Activated gamma-delta T cell treated with anti-CD3 and anti-CD28 coated beads, Interleukin-2, amount 50 U/mL, for 16 hours (primary cell): ENCODE data around the gene GCNT2.
"Not testable (repeated sequence)": the region's sequence is repeated elsewhere in the genome, so short reads cannot be mapped to it uniquely, and the experiment has no call there.

Experiments
- DNase-seq: peaks from one replicate; pipeline ENCODE4 v3.0.0-alpha.2; 2020; ENCODE audit warnings: low read depth

The GCNT2 gene

DNA sequence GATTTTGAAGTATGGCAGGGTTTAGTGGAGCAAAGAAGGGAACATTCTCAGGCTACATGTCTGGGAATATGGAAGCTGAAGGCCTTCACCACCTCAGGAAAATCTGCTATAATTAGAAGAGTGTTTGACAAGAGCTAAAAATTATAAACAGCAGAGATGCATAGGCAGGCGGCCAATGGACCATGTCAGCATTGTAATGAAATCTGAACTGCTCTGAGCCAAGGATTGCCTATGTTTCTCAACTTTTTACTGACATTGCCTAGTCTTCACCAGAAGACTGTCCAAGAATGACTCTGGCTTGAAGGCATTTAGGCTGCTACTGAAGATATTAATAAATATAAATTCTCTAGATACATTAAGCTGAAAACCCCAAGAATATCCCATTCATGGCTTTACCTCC is 89.1 kb downstream of the GCNT2 start:
- no peak for DNase-seq

DNA sequence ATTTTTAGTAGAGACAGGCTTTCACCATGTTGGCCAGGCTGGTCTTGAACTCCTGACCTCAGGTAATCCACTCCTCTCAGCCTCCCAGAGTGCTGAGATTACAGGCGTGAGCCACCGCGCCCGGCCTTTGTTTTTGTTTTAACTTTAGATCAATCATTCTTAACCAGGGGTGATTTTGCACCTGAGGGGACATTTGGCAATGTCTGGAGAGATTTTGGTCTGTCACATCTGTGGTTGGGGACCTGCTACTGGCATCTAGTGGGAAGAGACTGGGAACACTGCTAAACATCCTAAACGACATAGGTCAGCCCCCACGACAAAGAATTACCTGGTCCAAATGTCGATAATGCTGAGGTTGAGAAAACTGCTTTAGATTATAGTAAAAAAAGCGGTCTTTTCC is 91.0 kb downstream of the GCNT2 start:
- DNase-seq = no peak

DNA sequence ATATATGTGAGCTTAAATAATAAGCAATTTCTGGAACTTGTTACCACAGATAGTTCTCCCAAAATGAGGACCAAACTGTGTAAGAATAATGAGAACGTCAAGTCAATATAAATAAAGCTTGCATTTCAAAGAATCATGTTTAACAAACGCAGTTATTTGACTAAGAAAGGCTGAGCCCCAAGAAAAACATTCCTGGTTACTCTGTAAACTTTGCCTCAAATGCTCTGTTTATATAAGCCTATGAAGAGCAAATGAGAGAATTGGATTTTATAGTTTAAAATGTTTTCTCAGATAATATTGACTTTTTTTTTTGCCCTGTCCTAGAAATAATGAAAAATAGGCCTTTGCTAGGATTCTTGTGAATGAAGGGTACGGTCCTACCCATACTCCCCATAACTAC is 91.9 kb downstream of the GCNT2 start:
- DNase-seq = no peak

DNA sequence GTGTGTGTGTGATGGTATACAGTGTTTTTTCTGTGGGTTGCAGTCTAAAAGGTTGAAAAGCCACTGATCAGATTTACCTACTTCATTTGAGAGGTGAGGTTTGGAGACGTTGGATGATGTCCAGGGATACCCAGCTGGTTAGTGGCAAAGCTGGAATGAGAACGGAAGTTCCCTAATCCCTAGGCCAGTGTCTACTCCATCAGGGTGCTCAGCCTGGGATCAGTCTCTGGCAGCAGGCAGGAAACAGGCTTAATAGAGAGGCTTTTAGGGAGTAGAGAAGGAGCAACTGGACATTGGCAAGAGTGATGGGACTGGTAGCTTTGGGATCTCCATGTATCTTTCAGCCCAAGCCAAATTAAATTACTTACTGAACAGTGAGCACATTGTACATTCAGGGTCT is 92.6 kb downstream of the GCNT2 start:
- no peak for DNase-seq

DNA sequence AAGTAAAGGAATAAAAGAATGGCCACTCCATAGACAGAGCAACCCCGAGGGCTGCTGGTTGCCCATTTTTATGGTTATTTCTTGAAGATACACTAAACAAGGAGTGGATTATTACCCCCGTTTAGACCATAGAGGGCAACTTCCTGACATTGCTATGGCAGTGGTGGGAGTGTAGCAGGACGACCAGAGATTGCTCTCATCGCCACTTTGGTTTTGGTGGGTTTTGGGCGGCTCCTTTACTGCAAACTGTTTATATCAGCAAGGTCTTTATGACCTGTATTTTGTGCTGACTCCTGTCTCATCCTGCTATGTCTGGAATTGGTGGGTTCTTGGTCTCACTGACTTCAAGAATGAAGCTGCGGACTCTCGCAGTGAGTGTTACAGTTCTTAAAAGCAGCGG is 94.5 kb downstream of the GCNT2 start:
- DNase-seq = no peak

DNA sequence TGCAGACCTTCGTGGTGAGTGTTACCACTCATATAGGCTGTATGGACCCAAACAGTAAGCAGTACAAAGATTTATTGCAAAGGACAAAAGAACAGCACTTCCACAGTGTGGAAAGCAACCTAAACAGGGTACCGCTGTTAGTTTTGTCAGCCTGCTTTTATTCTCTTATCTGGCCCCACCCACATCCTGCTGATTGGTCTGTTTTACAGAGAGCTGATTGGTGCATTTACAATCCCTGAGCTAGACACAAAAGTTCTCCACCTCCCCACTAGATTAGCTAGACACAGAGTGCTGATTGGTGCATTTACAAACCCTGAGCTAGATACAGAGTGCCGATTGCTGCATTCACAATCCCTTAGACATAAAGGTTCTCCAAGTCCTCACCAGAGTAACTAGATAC is 95.1 kb downstream of the GCNT2 start:
- not testable (repeated sequence) for DNase-seq

DNA sequence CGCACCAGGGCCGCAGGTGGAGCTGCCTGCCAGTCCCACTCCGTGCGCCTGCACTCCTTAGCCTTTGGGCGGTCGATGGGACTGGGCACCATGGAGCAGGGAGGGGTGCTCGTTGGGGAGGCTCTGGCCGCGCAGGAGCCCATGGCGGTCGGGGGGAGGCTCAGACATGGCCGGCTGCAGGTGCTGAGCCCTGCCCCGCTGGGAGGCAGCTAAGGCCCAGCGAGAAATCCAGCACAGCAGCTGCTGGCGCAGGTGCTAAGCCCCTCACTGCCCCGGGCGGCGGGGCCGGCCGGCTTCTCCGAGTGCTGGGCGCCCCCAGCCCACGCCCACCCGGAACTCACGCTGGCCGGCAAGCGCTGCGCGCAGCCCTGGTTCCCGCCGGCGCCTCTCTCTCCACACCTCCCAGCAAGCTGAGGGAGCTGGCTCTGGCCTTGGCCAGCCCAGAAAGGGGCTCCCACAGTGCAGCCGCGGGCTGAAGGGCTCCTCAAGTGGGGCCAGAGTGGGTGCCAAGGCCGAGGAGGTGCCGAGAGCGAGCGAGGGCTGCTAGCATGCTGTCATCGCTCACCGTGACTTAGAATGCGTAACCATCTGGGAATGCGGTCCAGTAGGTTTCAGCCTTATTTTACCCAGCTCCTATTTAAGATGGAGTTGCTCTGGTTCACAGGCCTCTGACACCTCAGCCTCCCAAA is 96.0 kb downstream of the GCNT2 start:
- DNase-seq = no peak

DNA sequence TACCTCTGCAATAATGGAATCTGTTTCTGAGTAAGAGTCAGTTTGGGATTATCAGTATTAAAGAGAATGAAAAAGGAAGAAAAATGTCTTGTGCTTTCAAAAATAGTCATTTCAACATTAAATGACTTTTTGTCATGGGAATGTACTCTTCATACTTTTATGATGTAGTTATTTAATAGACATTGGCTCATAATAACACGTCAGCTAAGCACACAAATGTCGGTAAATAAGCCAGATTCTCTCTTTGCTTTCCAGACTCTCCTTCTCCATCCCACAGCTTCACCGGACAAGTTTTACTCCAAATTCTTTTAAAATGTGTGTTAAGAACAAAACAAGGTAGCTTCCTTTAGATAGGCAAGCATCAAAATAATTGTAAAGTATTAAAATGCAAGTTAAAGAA is 97.3 kb downstream of the GCNT2 start:
- no peak for DNase-seq

DNA sequence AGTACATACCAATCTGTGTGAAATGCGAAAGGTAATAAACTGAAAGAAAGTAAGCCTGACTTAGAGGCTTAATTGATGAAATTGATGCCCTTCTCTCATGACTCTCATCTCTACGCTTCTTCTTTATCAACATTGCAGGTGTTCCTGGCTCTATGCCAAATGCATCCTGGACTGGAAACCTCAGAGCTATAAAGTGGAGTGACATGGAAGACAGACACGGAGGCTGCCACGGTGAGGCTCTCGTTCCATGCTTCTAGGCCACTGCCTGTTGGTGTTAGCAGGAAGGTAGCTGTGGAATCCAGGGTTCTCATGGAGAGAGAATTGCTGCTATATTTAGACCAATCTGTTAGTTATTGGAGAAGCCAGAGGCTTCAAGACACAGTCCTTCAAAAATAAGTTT is 100.1 kb downstream of the GCNT2 start:
- no peak for DNase-seq

DNA sequence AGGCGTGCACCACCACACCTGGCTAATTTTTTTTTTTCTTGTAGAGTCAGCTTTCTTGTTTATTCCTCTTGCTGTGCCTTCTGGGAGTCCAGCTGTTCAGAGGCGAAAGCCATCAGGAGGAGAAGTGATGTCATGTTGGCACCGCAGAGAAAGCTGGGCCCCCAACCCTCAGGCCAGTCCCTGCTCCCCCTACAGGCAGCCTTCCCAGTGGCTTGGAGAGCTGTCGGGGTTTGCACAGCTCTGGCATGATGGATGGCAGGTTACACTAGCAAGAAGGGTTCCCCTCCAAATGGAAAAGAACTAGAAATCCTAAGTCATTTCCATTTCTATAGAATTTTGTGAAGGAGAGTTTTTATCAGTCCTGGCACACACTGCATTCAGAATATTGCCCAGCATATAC is 100.7 kb downstream of the GCNT2 start:
- DNase-seq = no peak

DNA sequence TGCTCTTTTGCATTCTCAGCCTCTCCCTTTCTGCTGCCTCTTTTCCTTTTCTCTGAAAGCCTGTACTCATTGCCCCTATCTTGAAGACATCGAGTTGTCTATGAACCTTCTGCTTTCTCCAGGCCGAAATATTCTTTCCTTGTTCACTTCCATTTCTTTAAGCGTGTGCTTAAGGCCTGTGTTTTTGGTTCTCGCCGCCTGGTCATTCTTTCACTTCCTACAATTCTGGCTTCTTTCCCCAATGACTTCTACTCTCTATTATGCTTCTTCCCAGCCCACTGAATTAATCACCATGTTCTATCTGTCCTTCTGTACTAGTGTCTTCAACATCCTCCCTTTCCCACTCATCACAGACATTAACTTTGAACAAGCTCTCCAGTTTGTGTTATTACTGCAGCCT is 103.7 kb downstream of the GCNT2 start:
- no peak for DNase-seq

DNA sequence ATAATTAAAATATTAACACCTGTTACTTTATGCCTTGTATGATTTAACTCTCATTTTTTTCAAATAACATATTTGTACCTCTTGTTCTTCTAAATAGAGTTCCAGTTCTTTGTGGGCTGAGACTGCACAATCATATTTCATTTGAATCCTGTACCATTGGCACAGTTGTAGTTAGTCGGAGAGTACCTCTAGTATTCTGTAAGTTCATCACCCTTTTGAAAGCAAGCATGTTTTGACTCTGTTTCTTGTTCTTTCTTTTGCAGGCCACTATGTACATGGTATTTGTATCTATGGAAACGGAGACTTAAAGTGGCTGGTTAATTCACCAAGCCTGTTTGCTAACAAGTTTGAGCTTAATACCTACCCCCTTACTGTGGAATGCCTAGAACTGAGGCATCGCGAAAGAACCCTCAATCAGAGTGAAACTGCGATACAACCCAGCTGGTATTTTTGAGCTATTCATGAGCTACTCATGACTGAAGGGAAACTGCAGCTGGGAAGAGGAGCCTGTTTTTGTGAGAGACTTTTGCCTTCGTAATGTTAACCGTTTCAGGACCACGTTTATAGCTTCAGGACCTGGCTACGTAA is 105.1 kb downstream of the GCNT2 start:
- no peak for DNase-seq

DNA sequence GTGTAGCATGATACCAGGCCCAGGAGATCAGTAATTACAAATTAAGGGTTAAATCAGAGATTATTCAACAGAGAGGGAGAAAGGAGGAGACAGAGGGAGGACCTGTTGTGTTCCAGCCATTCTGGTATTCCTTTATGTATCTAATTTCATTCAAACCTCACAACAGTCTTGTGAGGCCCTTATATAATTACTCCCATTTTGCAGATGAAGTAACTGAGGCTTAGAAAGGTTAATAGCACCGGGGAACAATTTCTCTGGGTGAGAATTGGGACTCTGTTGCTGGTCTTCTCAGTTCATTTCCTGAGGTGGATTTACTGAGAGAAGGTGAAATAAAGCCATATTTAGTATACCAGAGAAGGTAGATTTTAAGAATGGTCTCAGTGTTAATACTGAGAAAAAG is 106.6 kb downstream of the GCNT2 start:
- no peak for DNase-seq

DNA sequence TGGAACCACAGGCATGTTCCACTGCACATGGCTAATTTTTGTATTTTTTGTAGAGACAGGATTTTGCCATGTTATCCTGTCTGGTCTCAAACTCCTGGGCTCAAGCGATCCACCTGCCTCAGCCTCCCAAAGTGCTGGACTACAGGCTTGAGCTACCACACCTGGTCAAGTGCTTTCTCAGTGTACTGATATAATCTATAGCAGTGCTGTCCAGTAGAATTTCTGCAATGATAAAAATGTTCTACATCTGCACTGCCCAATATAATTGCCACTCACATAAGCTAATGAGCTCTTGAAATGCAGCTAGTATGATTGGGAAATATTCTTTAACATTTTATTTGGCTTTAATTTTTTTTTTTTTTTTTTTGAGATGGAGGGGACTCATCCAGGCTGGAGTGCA is 109.0 kb downstream of the GCNT2 start:
- DNase-seq = no peak

DNA sequence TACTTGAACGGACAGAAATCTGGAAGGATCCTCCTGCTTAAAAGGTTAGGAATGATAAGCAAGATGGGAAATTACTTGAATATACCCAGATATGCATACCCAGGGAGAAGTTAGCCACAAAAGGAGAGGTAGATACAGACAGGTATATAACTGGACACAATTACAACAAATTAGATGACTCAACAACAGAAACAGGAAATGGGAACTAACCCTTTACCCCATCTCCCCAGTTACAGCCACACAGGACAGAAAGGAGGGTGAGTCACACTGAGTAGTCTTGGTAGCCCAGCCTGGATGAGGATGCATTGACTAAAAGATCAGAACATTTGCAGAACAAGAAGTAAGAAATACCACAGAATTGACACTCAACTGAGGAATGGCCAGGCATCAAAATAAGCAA is 112.1 kb downstream of the GCNT2 start:
- no peak for DNase-seq

DNA sequence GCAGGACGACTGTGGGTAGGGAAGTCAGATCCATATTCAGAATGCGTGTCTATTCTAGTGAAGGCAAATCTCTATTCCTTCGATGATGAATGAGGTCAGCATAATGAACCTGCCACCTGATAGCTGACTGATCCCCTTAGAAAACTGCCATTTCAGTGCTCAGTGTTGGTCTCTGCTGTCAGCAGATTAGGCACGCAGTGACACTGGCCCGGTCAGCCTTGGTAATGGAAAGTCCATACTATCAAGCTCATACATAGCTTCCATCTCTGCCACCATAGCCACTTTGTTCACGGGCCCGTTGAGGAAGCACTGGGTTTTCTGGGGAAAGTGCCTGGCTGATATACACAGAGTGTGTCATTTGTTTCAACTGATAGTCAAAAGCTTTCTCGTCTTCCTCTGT is 119.3 kb downstream of the GCNT2 start:
- no peak for DNase-seq

DNA sequence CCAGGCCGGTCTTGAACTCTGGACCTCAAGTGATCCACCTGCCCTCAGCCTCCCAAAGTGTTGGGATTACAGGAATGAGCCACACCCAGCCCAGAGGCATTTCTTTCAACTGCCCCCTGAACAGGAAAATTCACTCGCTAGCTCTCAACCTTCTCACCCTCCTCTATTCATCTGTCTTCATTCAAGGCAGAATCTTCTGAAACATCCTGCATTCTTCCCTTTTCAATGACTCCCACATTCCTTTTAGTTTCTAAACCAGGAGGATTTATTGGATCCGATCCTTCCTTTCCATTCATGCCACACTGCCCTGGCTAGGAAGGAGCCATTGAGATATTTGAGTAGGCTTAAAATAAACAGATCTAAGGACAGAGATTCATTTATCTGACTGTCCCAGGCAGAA is 120.4 kb downstream of the GCNT2 start:
- no peak for DNase-seq

DNA sequence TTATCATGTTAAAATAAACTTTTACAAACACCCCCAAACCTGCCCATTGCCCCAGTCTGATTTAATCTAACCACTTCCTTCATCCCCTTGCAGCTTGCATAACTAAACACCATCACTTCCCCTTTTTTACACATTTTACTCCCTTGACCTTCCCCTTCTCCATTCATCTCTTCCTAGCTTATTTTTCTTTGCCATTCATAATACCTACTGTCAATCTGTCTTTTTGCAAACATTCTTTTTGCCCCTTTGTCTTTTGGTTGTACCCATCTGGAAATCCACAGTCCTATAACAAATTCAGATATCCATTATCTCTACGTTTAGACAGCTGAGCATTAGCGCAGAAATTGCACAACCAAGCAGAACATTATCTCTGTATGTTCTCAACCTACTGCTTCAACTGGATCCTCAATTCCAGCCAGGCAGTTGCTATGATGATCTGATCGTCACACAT is 122.1 kb downstream of the GCNT2 start:
- no peak for DNase-seq

DNA sequence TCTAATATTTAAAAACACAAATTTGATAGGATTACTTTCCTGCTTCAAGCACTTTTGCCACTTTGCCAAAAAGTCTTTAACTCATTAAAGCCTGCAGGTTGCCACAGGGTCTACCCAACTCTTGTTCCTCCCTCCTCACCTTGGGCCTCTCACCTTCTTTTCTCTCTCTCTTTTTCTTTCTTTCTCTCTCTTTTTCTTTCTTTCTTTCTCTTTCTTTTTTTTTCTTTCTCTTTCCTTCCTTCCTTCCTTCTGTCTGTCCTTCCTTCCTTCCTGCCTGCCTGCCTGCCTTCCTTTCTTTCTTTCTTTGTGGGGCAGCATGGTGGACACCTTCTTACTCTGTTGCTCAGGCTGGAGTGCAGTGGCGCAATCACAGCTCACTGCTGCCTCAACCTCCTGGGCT is 123.1 kb downstream of the GCNT2 start:
- DNase-seq = no peak

DNA sequence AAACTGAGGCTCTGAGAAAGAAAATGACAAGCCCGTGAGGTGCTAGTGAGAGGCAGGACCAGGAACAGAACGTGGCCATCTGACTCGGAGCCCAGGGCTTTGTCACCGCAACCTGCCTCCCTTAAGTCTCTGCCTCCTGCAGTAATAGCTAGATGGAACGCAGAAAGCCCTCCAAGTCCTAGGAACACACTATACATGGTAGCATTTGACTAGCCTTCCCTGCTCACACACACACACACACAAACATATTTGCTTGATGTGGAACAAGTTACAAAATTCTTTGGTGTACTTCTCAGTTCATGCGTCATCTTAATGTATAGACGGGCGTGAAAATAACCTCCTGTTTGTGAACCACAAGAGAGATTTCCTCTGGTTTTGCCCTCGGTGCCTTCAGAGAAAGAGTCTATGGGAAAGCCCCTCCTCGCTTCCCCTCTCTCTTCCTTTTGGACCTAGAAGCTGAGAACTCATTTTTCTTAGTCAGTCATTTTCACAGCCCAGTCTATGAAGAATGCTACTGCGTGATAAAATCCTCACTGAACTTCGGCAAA is 134.4 kb downstream of the GCNT2 start:
- no peak for DNase-seq

DNA sequence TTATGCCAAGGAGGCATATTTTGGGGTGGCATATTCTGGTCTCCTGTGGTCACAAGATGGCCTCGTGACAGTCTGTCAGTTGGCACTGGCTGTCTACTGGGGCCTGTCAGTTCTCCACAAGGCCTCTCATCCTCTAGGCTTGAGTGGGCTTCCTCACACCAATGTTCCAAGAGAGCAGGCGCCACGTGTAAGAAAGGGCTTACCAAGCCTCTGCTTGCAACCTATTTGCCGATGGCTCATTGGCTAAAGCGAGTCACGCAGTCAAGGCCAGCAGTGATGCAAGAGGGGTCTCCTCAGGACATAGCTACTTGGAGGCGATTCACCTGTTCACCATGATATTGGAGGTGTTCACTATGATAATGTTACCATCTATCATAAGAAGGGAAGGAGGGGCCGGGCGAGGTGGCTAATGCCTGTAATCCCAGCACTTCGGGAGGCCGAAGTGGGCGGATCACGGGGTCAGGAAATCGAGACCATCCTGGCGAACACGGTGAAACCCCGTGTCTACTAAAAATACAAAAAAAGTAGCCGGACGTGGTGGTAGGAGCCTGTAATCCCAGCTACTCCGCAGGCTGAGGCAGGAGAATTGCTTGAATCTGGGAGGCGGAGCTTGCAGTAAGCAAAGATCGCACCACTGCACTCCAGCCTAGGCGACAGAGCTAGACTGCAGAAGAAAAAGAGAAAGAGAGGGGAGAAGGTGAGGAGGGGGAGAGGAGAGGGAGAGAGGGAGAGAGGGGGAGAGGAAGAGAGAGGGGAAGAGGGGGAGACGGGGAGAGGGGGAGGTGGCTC is 138.0 kb downstream of the GCNT2 start:
- DNase-seq = no peak

DNA sequence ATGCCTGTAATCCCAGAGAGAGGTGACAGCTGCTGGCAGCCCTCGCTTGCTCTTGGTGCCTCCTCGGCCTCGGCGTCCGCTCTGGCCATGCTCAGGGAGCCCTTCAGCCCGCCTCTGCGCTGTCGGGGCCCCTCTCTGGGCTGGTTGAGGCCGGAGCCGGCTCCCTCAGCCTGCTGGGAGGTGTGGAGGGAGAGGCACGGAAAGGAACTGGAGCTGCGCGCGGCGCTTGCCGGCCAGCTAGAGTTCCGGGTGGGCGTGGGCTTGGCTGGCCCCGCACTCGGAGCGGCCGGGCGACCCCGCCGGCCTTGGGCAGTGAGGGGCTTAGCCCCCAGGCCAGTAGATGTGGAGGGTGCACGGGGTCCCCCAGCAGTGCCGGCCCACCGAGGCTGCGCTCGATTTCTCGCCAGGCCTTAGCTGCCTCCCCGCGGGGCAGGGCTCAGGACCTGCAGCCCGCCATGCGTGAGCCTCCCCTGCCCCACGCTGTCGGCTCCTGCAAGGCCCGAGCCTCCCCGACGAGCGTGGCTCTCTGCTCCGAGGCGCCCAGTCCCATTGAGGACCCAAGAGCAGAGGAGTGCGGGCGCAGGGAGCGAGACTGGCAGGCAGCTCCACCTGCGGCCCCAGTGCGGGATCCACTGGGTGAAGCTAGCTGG is 138.7 kb downstream of the GCNT2 start:
- DNase-seq = no peak
